K562 (cell line): ENCODE data around the gene UNC119. TPM values are rescaled to one million over a fixed set of nuclear protein-coding genes. Genes with fewer than 3 reads are reported as not detected.

Experiments used
- FOSL1 ChIP-seq: fragments of 200-800 bp; sonication (Bioruptor generic); conservative IDR thresholded peaks from 2 replicates; pipeline ENCODE4 v1.6.1; 2016; ENCODE audit warnings: missing genetic modification characterization, missing compliant biosample characterization
- ILF3 ChIP-seq: fragments of 450-650 bp; IDR thresholded peaks from 2 replicates; pipeline ENCODE4 v1.6.1; 2018; ENCODE audit warnings: antibody characterized with exemption, mild to moderate bottlenecking, moderate library complexity, borderline replicate concordance
- LARP7 ChIP-seq: fragments of 450-650 bp; IDR thresholded peaks from 2 replicates; pipeline ENCODE4 v1.6.1; 2016
- MCM3 ChIP-seq: fragments of 450-650 bp; IDR thresholded peaks from 2 replicates; pipeline ENCODE4 v1.6.1; 2016
- NCOR1 ChIP-seq: fragments of 450-650 bp; IDR thresholded peaks from 2 replicates; pipeline ENCODE4 v1.6.1; 2016; ENCODE audit warnings: mild to moderate bottlenecking, moderate library complexity
- NFE2 ChIP-seq: IDR thresholded peaks from 2 replicates; pipeline ENCODE4 v1.6.1; 2014; ENCODE audit warnings: antibody characterized with exemption, low read depth
- NFIX ChIP-seq: fragments of 250-450 bp; sonication (Bioruptor Pico); IDR thresholded peaks from 2 replicates; pipeline ENCODE4 v1.4.0; 2020; ENCODE audit warnings: low read depth, mild to moderate bottlenecking, moderate library complexity
- NR1H2 ChIP-seq: sonication (generic); formaldehyde crosslinking; IDR thresholded peaks from 2 replicates; pipeline ENCODE4 v1.4.0; 2020; ENCODE audit warnings: mild to moderate bottlenecking, missing genetic modification reagents
- PCBP1 ChIP-seq: fragments of 200-400 bp; formaldehyde crosslinking; IDR thresholded peaks from 2 replicates; pipeline ENCODE4 v1.6.1; 2018; ENCODE audit warnings: mild to moderate bottlenecking, low read depth, low read length; ENCODE audit not compliant: poor library complexity, severe bottlenecking
- SPI1 ChIP-seq: IDR thresholded peaks from 2 replicates; pipeline ENCODE4 v1.6.1; 2011; ENCODE audit warnings: low read depth, low read length, control low read depth, borderline replicate concordance
- TAF15 ChIP-seq: fragments of 200-400 bp; formaldehyde crosslinking; IDR thresholded peaks from 2 replicates; pipeline ENCODE4 v1.6.1; 2017; ENCODE audit warnings: mild to moderate bottlenecking, low read depth, low read length, moderate library complexity
- U2AF2 ChIP-seq: fragments of 200-400 bp; formaldehyde crosslinking; optimal IDR thresholded peaks from 2 replicates; pipeline ENCODE3; 2017; ENCODE audit warnings: low read depth, mild to moderate bottlenecking, low read length
- ZBTB17 ChIP-seq: fragments of 450-650 bp; formaldehyde crosslinking; IDR thresholded peaks from 2 replicates; pipeline ENCODE4 v1.4.0; 2020; ENCODE audit warnings: mild to moderate bottlenecking
- ZBTB7A ChIP-seq: IDR thresholded peaks from 2 replicates; pipeline ENCODE4 v1.6.1; 2011; ENCODE audit warnings: low read depth, mild to moderate bottlenecking, low read length, moderate library complexity, borderline replicate concordance; ENCODE audit not compliant: control insufficient read depth
- ZC3H11A ChIP-seq: IDR thresholded peaks from 2 replicates; pipeline ENCODE4 v1.6.1; 2012; ENCODE audit warnings: low read depth, low read length, improper control_type of control experiment
- ZFPM2 ChIP-seq: fragments of 250-450 bp; sonication (Bioruptor Pico); IDR thresholded peaks from 2 replicates; pipeline ENCODE4 v1.5.1; 2022; ENCODE audit warnings: mild to moderate bottlenecking
- ZNF224 ChIP-seq: sonication (generic); formaldehyde crosslinking; IDR thresholded peaks from 2 replicates; pipeline ENCODE4 v1.8.0; 2022; ENCODE audit warnings: mild to moderate bottlenecking, missing genetic modification reagents
- ZNF507 ChIP-seq: conservative IDR thresholded peaks from 2 replicates; pipeline ENCODE4 v1.6.1; 2017; ENCODE audit warnings: missing genetic modification characterization, missing compliant biosample characterization
- polyA plus RNA-seq, 8 experiments: library from polyadenylated mRNA; depleted of rRNA in 4 of 8; stranded (reverse) in 5 of 8; unstranded in 3 of 8; fragments of >200 nt; fragmentation: Nextera tagmentation in 2 of 8; fragmentation: Illumina TruSeq in 1 of 8; extraction: Ambion mirVana in 2 of 8; extraction: Trizol in 1 of 8; gene quantifications; 2 replicates each; pipeline versions ENCODE4 v1.2.1 to v1.2.3, GENCODE V29; 2011 to 2014; ENCODE audit warnings: inconsistent platforms in 1 of 8, missing spikeins in 1 of 8
- total RNA-seq, 7 experiments: library from RNA; depleted of rRNA in 6 of 7; stranded (reverse); fragments of >200 nt in 6 of 7; fragmentation: Illumina TruSeq in 2 of 7; extraction: Trizol in 2 of 7; gene quantifications; 2 replicates each; pipeline versions ENCODE4 v1.2.1 to v1.2.3, GENCODE V29; 2011 to 2021; ENCODE audit warnings: low replicate concordance in 1 of 7
- TF ChIP-seq, protein P1 (sequence below): fragments of 450-650 bp; IDR thresholded peaks from one replicate; pipeline ENCODE4 v1.6.1; 2018; ENCODE audit warnings: mild to moderate bottlenecking, moderate library complexity; ENCODE audit not compliant: partially characterized antibody
- TF ChIP-seq, protein P2 (sequence below), 2 experiments: fragments of 200-800 bp in 1 of 2; sonication (Bioruptor generic) in 1 of 2; sonication (generic) in 1 of 2; formaldehyde crosslinking in 1 of 2; IDR thresholded peaks in 1 of 2; conservative IDR thresholded peaks in 1 of 2; 2 replicates each; pipeline versions ENCODE4 v1.5.0 to v1.6.1; 2016 to 2020; ENCODE audit warnings: missing compliant biosample characterization in 1 of 2, missing genetic modification characterization in 1 of 2, missing genetic modification reagents in 1 of 2
- TF ChIP-seq, protein P3 (sequence below): fragments of 250-450 bp; sonication (Bioruptor Pico); IDR thresholded peaks from 2 replicates; pipeline ENCODE4 v1.4.0; 2020; ENCODE audit warnings: mild to moderate bottlenecking, moderate library complexity

UNC119 gene
- total and polyA plus RNA-seq, 9 of the 15 experiments (the other 6 are each of a cell fraction or from before 2014, with no cell fraction given), result 0.37 to 47.7 (median 16.3) TPM

DNA sequence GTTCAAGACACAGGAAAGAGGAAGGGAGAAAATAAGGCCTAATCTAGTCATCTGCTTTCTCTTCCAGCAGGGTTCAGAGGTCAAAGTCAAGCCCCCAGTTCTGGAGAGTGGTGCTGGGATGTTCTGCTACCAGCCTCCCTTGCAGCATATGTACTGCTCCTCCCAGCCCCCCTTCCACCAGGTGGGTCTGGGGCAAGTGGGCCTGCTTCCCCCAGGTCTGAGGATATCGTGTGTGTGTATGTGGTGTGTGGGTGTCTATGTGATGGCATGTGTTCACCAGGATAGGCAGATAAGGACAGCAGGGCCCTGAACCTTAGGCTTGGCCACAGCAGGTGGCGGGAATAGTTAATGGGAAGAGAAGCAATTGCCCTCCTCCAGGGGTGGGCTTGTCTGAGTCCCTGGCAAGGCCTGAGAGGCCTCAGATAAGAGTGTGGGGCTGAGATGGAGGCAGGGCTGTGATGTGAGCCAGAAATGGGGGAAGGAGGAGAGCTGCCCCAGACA is 25.2 kb downstream of the UNC119 start (continued):
- TF ChIP-seq TAF15 (no peak), PCBP1 (no peak), ZNF224 (CRISPR knock-in tag) (no peak), FOSL1 (peak; percentile 29; the same call in 1 of the 2 replicates), NFE2 (no peak; the same call in 1 of the 2 replicates), NCOR1 (peak; percentile 99), NFIX (CRISPR knock-in tag) (no peak), U2AF2 (no peak), ZC3H11A (no peak), SPI1 (0 out of 2 replicates have a peak, but pooled peaks have one; percentile 27), NR1H2 (CRISPR knock-in tag) (no peak), ZNF507 (tag) (no peak), MCM3 (no peak), LARP7 (no peak), ZBTB7A (peak; percentile 86), ZFPM2 (no peak), ILF3 (no peak), ZBTB17 (no peak)
- TF ChIP-seq, protein P1, sequence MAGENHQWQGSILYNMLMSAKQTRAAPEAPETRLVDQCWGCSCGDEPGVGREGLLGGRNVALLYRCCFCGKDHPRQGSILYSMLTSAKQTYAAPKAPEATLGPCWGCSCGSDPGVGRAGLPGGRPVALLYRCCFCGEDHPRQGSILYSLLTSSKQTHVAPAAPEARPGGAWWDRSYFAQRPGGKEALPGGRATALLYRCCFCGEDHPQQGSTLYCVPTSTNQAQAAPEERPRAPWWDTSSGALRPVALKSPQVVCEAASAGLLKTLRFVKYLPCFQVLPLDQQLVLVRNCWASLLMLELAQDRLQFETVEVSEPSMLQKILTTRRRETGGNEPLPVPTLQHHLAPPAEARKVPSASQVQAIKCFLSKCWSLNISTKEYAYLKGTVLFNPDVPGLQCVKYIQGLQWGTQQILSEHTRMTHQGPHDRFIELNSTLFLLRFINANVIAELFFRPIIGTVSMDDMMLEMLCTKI, result no peak
- TF ChIP-seq, protein P2, sequence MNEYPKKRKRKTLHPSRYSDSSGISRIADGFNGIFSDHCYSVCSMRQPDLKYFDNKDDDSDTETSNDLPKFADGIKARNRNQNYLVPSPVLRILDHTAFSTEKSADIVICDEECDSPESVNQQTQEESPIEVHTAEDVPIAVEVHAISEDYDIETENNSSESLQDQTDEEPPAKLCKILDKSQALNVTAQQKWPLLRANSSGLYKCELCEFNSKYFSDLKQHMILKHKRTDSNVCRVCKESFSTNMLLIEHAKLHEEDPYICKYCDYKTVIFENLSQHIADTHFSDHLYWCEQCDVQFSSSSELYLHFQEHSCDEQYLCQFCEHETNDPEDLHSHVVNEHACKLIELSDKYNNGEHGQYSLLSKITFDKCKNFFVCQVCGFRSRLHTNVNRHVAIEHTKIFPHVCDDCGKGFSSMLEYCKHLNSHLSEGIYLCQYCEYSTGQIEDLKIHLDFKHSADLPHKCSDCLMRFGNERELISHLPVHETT (CRISPR knock-in tag; conservative IDR thresholded peaks at IDR 0.05 in 1 of 2, IDR thresholded peaks at IDR 0.05 in 1 of 2), result peak in 1 of 2 experiments; percentile 51; a peak in 1 of 4 replicates
- TF ChIP-seq, protein P3, sequence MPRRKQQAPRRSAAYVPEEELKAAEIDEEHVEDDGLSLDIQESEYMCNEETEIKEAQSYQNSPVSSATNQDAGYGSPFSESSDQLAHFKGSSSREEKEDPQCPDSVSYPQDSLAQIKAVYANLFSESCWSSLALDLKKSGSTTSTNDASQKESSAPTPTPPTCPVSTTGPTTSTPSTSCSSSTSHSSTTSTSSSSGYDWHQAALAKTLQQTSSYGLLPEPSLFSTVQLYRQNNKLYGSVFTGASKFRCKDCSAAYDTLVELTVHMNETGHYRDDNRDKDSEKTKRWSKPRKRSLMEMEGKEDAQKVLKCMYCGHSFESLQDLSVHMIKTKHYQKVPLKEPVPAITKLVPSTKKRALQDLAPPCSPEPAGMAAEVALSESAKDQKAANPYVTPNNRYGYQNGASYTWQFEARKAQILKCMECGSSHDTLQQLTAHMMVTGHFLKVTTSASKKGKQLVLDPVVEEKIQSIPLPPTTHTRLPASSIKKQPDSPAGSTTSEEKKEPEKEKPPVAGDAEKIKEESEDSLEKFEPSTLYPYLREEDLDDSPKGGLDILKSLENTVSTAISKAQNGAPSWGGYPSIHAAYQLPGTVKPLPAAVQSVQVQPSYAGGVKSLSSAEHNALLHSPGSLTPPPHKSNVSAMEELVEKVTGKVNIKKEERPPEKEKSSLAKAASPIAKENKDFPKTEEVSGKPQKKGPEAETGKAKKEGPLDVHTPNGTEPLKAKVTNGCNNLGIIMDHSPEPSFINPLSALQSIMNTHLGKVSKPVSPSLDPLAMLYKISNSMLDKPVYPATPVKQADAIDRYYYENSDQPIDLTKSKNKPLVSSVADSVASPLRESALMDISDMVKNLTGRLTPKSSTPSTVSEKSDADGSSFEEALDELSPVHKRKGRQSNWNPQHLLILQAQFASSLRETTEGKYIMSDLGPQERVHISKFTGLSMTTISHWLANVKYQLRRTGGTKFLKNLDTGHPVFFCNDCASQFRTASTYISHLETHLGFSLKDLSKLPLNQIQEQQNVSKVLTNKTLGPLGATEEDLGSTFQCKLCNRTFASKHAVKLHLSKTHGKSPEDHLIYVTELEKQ (CRISPR knock-in tag), result no peak
